Measurements from ENCODE around the gene MDFI. TPM values are rescaled to one million over a fixed set of nuclear protein-coding genes. Genes with fewer than 3 reads are reported as not detected.

MDFI gene
- total RNA-seq, 2 experiments from 2014 or later: not detected

- Mint-ChIP-seq H3K4me3 (no peak overlapping the region), H3K9me3 (ENCODE audit: low read depth) (no peaks in the 10 kb centered on the region), H3K4me1 (peaks cover 6% of the 10 kb centered on the region), H3K27me3 (peaks cover 34% of the 10 kb centered on the region), H3K36me3 (ENCODE audit: low read depth) (no peaks in the 10 kb centered on the region), H3K27ac (no peak overlapping the region)
- intact Hi-C loops (cut with DNase I, micrococcal nuclease): no loop called here
- DNase-seq (no peak), ATAC-seq (no peak)
- ChIA-PET POLR2A (no interaction called here), CTCF (interaction anchor here (0.6 to 1.5 kb wide), 2 partner anchors 45 to 48 kb away, joined by 3 to 4 read pairs; no protein-coding TSS in a partner anchor)
These were observed 2.9 kb upstream of the MDFI start for GRCh38 chr6:41635365-41635764.

DNA sequence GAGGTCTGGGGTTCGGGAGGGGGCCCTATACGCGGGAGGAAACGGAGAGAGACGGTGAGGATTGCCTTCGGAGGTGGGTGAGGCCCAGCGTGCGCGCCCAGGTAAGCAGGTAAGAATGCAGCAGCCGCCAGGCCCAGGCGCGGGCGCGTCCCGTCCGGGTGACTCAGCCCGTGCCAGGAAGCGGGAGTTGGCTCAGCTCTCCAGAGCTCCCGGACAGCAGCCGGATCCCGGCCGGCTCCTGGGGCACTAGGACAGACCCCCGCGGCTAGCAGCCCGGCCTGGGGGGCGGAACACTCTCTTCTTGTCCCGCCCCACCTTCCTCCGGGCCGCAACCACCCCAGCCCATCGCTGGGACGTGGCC lies 1.5 kb upstream of the MDFI start:
- ATAC-seq (no peak), DNase-seq (no peak)
- Mint-ChIP-seq H3K4me1 (peaks cover 6% of the 10 kb centered on the region), H3K36me3 (ENCODE audit: low read depth) (no peaks in the 10 kb centered on the region), H3K4me3 (no peak overlapping the region), H3K27ac (no peak overlapping the region), H3K9me3 (ENCODE audit: low read depth) (no peaks in the 10 kb centered on the region), H3K27me3 (peaks cover 41% of the 10 kb centered on the region)
- intact Hi-C loops (cut with DNase I, micrococcal nuclease): no loop called here
- ChIA-PET POLR2A (no interaction called here), CTCF (interaction anchor here (0.8 kb wide), 1 partner anchor 46 kb away, joined by 3 read pairs; no protein-coding TSS in a partner anchor)

GRCh38 chr6:41637194-41638001 lies 870 bp upstream of the MDFI start:
- H3K4me3 Mint-ChIP-seq: peak overlapping the region; percentile 13
- no peaks in the 10 kb centered on the region for H3K36me3 Mint-ChIP-seq (ENCODE audit: low read depth)
- no peak for DNase-seq
- peaks cover 41% of the 10 kb centered on the region for H3K27me3 Mint-ChIP-seq
- no peaks in the 10 kb centered on the region for H3K9me3 Mint-ChIP-seq (ENCODE audit: low read depth)
- intact Hi-C loops (cut with DNase I, micrococcal nuclease): no loop called here
- CTCF ChIA-PET: interaction anchor here (0.8 kb wide), 1 partner anchor 46 kb away, joined by 3 read pairs; no protein-coding TSS in a partner anchor
- H3K4me1 Mint-ChIP-seq: peaks cover 6% of the 10 kb centered on the region
- POLR2A ChIA-PET: interaction anchor here (0.6 kb wide), 1 partner anchor 151 kb away, joined by 3 read pairs; no protein-coding TSS in a partner anchor
- no peak overlapping the region for H3K27ac Mint-ChIP-seq
- no peak for ATAC-seq

- ATAC-seq: no peak
- no peak overlapping the region for H3K4me3 Mint-ChIP-seq
- H3K4me1 Mint-ChIP-seq: peaks cover 6% of the 10 kb centered on the region
- POLR2A ChIA-PET: no interaction called here
- CTCF ChIA-PET: no interaction called here
- no peaks in the 10 kb centered on the region for H3K36me3 Mint-ChIP-seq (ENCODE audit: low read depth)
- no peak for DNase-seq
- intact Hi-C loops (cut with DNase I, micrococcal nuclease): no loop called here
- no peaks in the 10 kb centered on the region for H3K9me3 Mint-ChIP-seq (ENCODE audit: low read depth)
- H3K27ac Mint-ChIP-seq: no peak overlapping the region
- peaks cover 43% of the 10 kb centered on the region for H3K27me3 Mint-ChIP-seq
These were observed 904 bp downstream of the MDFI start for GRCh38 chr6:41638935-41639808.

DNA sequence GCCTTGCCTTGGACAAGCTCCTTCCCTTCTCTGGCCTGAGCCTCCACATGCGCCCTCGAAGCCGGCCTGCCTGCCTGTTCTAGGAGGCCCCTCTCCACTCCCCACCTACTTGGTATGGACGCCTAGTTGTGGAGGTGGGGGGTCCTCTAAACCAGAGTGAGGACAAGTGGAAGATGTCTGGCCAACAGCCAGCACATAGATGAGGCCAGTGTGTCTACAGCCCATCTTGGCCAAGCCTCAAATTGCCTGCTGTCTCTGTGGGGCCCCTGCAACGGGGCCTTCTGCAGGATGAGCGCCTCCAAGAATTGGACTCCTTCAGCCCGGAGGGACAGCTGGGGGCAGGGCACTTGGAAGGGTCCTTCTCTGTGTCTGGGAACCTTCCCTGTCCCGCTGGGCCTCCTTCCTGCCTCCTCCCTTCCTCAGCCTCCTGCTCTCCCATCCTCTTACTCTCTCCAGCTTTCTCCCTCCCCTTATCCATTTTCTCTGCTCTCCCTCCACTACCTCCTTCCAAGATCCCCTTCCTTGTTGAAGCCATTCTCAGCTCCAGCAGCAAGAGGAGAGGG lies 1.6 kb downstream of the MDFI start:
- H3K4me1 Mint-ChIP-seq: peaks cover 6% of the 10 kb centered on the region
- POLR2A ChIA-PET: no interaction called here
- peaks cover 43% of the 10 kb centered on the region for H3K27me3 Mint-ChIP-seq
- H3K27ac Mint-ChIP-seq: no peak overlapping the region
- no peak for DNase-seq
- intact Hi-C loops (cut with DNase I, micrococcal nuclease): no loop called here
- no peaks in the 10 kb centered on the region for H3K9me3 Mint-ChIP-seq (ENCODE audit: low read depth)
- CTCF ChIA-PET: interaction anchor here (0.7 kb wide), 1 partner anchor 25 kb away, joined by 4 read pairs; no protein-coding TSS in a partner anchor
- H3K4me3 Mint-ChIP-seq: no peak overlapping the region
- ATAC-seq: no peak
- no peaks in the 10 kb centered on the region for H3K36me3 Mint-ChIP-seq (ENCODE audit: low read depth)

DNA sequence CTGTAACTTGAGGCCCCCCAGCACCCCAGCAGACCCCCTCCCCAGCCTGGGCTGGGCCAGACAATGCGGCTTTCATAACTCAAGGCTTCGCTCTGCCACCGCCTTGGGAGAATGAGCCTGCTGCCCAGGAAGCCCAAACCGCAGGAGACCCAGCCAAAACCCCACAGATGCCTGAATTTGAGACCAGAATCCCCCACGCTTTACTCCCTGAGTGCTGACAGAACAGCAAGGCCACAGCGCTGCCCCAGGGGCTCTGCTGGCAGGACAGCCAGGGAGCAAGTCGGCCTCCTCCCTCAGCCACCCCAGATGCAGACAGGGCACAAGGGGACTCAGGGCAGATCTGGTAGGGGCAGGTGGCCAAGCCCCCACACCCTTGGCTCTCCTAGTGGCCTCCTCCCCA lies 2.2 kb downstream of the MDFI start:
- no peaks in the 10 kb centered on the region for H3K9me3 Mint-ChIP-seq (ENCODE audit: low read depth)
- H3K36me3 Mint-ChIP-seq (ENCODE audit: low read depth): no peaks in the 10 kb centered on the region
- peaks cover 42% of the 10 kb centered on the region for H3K27me3 Mint-ChIP-seq
- intact Hi-C loops (cut with DNase I, micrococcal nuclease): no loop called here
- H3K4me3 Mint-ChIP-seq: no peak overlapping the region
- POLR2A ChIA-PET: no interaction called here
- CTCF ChIA-PET: interaction anchor here (0.7 kb wide), 1 partner anchor 25 kb away, joined by 4 read pairs; no protein-coding TSS in a partner anchor
- peaks cover 6% of the 10 kb centered on the region for H3K4me1 Mint-ChIP-seq
- no peak overlapping the region for H3K27ac Mint-ChIP-seq
- ATAC-seq: no peak
- no peak for DNase-seq

DNA sequence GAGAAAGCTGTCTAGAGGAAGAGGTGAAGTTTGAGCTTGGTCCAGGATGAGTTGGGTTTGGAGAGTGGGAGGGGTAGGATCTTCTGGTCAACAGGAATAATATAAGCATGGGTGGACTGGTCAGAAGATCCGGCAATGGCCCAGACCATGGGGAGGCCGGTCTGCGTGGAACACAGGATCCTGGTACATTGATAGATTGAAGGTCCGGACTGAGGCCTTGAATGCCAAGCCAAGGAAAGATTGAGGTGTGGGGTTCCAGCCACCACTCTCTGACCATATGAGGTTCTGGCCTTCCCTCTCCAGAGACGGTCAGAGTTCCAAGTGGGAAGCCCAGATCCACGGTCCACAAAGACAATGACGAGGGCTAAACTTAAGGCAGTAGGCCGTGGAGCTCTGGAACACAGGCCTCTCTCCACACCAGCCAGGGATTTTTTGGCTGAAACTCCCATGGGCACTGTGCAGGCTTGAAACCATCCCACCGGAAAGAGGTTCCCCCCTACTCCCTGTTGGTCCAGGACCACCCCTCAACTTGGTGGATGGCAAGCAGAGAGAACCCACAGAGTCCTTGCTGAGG lies 3.2 kb downstream of the MDFI start:
- intact Hi-C loops (cut with DNase I, micrococcal nuclease): no loop called here
- peaks cover 6% of the 10 kb centered on the region for H3K4me1 Mint-ChIP-seq

DNA sequence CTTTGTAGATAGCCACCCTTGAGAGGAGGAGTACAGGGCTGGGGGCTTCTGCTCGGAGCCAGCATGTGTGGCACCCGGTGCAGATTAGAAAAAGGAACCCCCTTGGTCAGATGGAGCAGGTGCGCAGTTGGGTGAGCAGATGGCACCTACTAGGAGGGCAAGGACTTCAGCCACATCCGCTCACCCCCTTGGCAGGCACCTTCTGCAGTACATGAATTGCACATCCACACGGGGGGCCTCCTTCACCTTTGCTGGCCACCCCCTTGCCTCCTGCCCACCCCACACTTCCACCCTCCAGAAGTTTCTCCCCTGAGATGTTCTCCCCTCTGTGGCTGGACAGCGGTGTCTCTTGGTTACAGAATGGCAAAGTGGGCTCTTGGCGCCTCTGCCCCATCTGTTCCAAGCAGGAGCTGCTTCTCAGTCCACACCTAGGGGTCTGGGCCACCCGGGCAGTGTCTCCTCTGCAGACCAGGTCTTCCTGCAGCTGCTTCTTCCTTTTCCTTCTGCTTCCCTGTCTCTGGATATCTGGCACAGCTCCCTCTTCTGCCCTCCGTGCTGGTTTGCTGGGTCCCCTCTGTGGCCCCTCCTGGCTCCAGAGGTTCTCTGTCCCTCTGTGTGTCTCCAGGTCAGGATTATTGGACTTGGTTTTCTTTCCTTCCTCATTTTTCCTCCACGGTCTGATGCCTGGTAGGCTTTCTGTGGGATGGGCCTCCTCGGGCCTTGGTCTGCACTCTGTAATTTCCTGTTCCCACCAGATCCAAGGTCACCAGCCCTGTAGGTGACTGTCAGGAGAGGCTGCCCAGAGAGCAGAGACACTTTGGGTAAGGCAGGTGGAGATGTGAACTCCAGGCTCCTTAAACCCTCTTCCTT lies 4.1 kb downstream of the MDFI start:
- no peaks in the 10 kb centered on the region for H3K36me3 Mint-ChIP-seq (ENCODE audit: low read depth)
- H3K27me3 Mint-ChIP-seq: peaks cover 37% of the 10 kb centered on the region
- ATAC-seq (no peak), DNase-seq (no peak)
- H3K4me3 Mint-ChIP-seq: no peak overlapping the region
- ChIA-PET CTCF (no interaction called here), POLR2A (no interaction called here)
- H3K4me1 Mint-ChIP-seq: peaks cover 6% of the 10 kb centered on the region
- no peak overlapping the region for H3K27ac Mint-ChIP-seq
- no peaks in the 10 kb centered on the region for H3K9me3 Mint-ChIP-seq (ENCODE audit: low read depth)
- intact Hi-C loops (cut with DNase I, micrococcal nuclease): no loop called here

More for the DNA sequence above, 3.2 kb downstream of the MDFI start:
- DNase-seq (no peak), ATAC-seq (no peak)
- H3K27ac Mint-ChIP-seq: no peak overlapping the region
- H3K27me3 Mint-ChIP-seq: peaks cover 40% of the 10 kb centered on the region
- H3K4me3 Mint-ChIP-seq: no peak overlapping the region
- H3K9me3 Mint-ChIP-seq (ENCODE audit: low read depth): no peaks in the 10 kb centered on the region
- POLR2A ChIA-PET: no interaction called here
- CTCF ChIA-PET: no interaction called here
- no peaks in the 10 kb centered on the region for H3K36me3 Mint-ChIP-seq (ENCODE audit: low read depth)

GRCh38 chr6:41642960-41643898 lies 5.0 kb downstream of the MDFI start:
- Mint-ChIP-seq H3K4me1 (no peaks in the 10 kb centered on the region), H3K27me3 (peaks cover 32% of the 10 kb centered on the region), H3K4me3 (no peak overlapping the region), H3K36me3 (ENCODE audit: low read depth) (no peaks in the 10 kb centered on the region), H3K9me3 (ENCODE audit: low read depth) (no peaks in the 10 kb centered on the region), H3K27ac (no peak overlapping the region)
- ATAC-seq (no peak), DNase-seq (no peak)
- intact Hi-C loops (cut with DNase I, micrococcal nuclease): no loop called here
- ChIA-PET CTCF (no interaction called here), POLR2A (no interaction called here)

GRCh38 chr6:41643899-41644269 lies 5.6 kb downstream of the MDFI start:
- ATAC-seq: no peak
- DNase-seq: no peak
- intact Hi-C loops (cut with DNase I, micrococcal nuclease): no loop called here
- Mint-ChIP-seq H3K4me1 (no peaks in the 10 kb centered on the region), H3K9me3 (ENCODE audit: low read depth) (no peaks in the 10 kb centered on the region), H3K27ac (no peak overlapping the region), H3K36me3 (ENCODE audit: low read depth) (no peaks in the 10 kb centered on the region), H3K4me3 (no peak overlapping the region), H3K27me3 (peaks cover 28% of the 10 kb centered on the region)
- ChIA-PET POLR2A (no interaction called here), CTCF (no interaction called here)

Data from activated CD4-positive, alpha-beta T cell treated with anti-CD3 and anti-CD28 coated beads for 36 hours (primary cell).